K562 (cell line): ENCODE measurements around the gene MXRA7. TPM values are rescaled to one million over a fixed set of nuclear protein-coding genes. Genes with fewer than 3 reads are reported as not detected.
A peak's percentile ranks its signal among the peaks of the same experiment; 100 is the strongest.

Experiments
- ETV6 ChIP-seq, 3 experiments: fragments of 150-350 bp in 1 of 3; sonication (generic) in 1 of 3; formaldehyde crosslinking in 1 of 3; IDR thresholded peaks; 2 replicates each; pipeline versions ENCODE4 v1.6.1 to v1.8.0; 2014 to 2022; ENCODE audit warnings: borderline replicate concordance in 2 of 3, low read depth in 2 of 3, antibody characterized with exemption in 1 of 3, low read length in 1 of 3, mild to moderate bottlenecking in 1 of 3, missing genetic modification reagents in 1 of 3
- MCM3 ChIP-seq: fragments of 450-650 bp; IDR thresholded peaks from 2 replicates; pipeline ENCODE4 v1.6.1; 2016
- SAFB2 ChIP-seq: fragments of 200-400 bp; formaldehyde crosslinking; IDR thresholded peaks from 2 replicates; pipeline ENCODE4 v1.6.1; 2018; ENCODE audit warnings: borderline replicate concordance, low read length, low read depth, moderate library complexity; ENCODE audit not compliant: severe bottlenecking
- SMAD2 ChIP-seq: fragments of 150-350 bp; IDR thresholded peaks from 2 replicates; pipeline ENCODE4 v1.6.1; 2014; ENCODE audit warnings: low read depth, mild to moderate bottlenecking, low read length
- SMAD3 ChIP-seq: fragments of 450-650 bp; formaldehyde crosslinking; conservative IDR thresholded peaks from 2 replicates; pipeline ENCODE4 v1.4.0; 2020; ENCODE audit warnings: mild to moderate bottlenecking
- TCF3 ChIP-seq: sonication (generic); formaldehyde crosslinking; IDR thresholded peaks from 2 replicates; pipeline ENCODE4 v1.4.0; 2020; ENCODE audit warnings: mild to moderate bottlenecking, missing genetic modification reagents
- THRAP3 ChIP-seq: fragments of 450-650 bp; IDR thresholded peaks from 2 replicates; pipeline ENCODE4 v1.6.1; 2016; ENCODE audit warnings: mild to moderate bottlenecking, inconsistent platforms, borderline replicate concordance
- ZBTB43 ChIP-seq: sonication (generic); formaldehyde crosslinking; IDR thresholded peaks from 2 replicates; pipeline ENCODE4 v1.8.0; 2023; ENCODE audit warnings: mild to moderate bottlenecking, missing genetic modification reagents
- ZFP1 ChIP-seq: fragments of 450-650 bp; formaldehyde crosslinking; IDR thresholded peaks from 2 replicates; pipeline ENCODE4 v1.4.0; 2020; ENCODE audit warnings: mild to moderate bottlenecking, mixed read lengths
- ZKSCAN8 ChIP-seq: fragments of 200-800 bp; sonication (Bioruptor generic); IDR thresholded peaks from 2 replicates; pipeline ENCODE4 v1.6.1; 2016; ENCODE audit warnings: missing genetic modification characterization, missing compliant biosample characterization
- ZNF282 ChIP-seq: sonication (generic); formaldehyde crosslinking; IDR thresholded peaks from 2 replicates; pipeline ENCODE4 v1.8.1; 2023; ENCODE audit warnings: missing genetic modification reagents
- ZNF507 ChIP-seq: conservative IDR thresholded peaks from 2 replicates; pipeline ENCODE4 v1.6.1; 2017; ENCODE audit warnings: missing genetic modification characterization, missing compliant biosample characterization
- ZNF511 ChIP-seq: sonication (generic); formaldehyde crosslinking; IDR thresholded peaks from 2 replicates; pipeline ENCODE4 v1.8.0; 2022; ENCODE audit warnings: mild to moderate bottlenecking, missing genetic modification reagents
- ZNF583 ChIP-seq: fragments of 250-450 bp; sonication (Bioruptor Pico); IDR thresholded peaks from 2 replicates; pipeline ENCODE4 v1.4.0; 2020
- ZNF75A ChIP-seq: fragments of 450-650 bp; formaldehyde crosslinking; IDR thresholded peaks from 2 replicates; pipeline ENCODE4 v1.4.0; 2020; ENCODE audit warnings: mild to moderate bottlenecking
- polyA plus RNA-seq, 8 experiments: library from polyadenylated mRNA; depleted of rRNA in 4 of 8; stranded (reverse) in 5 of 8; unstranded in 3 of 8; fragments of >200 nt; fragmentation: Nextera tagmentation in 2 of 8; fragmentation: Illumina TruSeq in 1 of 8; extraction: Ambion mirVana in 2 of 8; extraction: Trizol in 1 of 8; gene quantifications; 2 replicates each; pipeline versions ENCODE4 v1.2.1 to v1.2.3, GENCODE V29; 2011 to 2014; ENCODE audit warnings: inconsistent platforms in 1 of 8, missing spikeins in 1 of 8
- total RNA-seq, 7 experiments: library from RNA; depleted of rRNA in 6 of 7; stranded (reverse); fragments of >200 nt in 6 of 7; fragmentation: Illumina TruSeq in 2 of 7; extraction: Trizol in 2 of 7; gene quantifications; 2 replicates each; pipeline versions ENCODE4 v1.2.1 to v1.2.3, GENCODE V29; 2011 to 2021; ENCODE audit warnings: low replicate concordance in 1 of 7
- TF ChIP-seq, protein P1 (sequence below), 2 experiments: fragments of 250-450 bp in 1 of 2; fragments of 450-650 bp in 1 of 2; sonication (Bioruptor Pico) in 1 of 2; IDR thresholded peaks; 2 replicates each; pipeline versions ENCODE4 v1.6.1 to v1.8.0; 2016 to 2021; ENCODE audit warnings: mild to moderate bottlenecking in 2 of 2, moderate library complexity in 2 of 2, missing compliant biosample characterization in 1 of 2, missing genetic modification characterization in 1 of 2
- TF ChIP-seq, protein P2 (sequence below): fragments of 450-650 bp; IDR thresholded peaks from 2 replicates; pipeline ENCODE4 v1.6.1; 2014; ENCODE audit warnings: low read depth, mild to moderate bottlenecking, moderate library complexity, borderline replicate concordance
- TF ChIP-seq, protein P3 (sequence below): fragments of 450-650 bp; IDR thresholded peaks from 2 replicates; pipeline ENCODE4 v1.6.1; 2018; ENCODE audit not compliant: partially characterized antibody

The MXRA7 gene
- total and polyA plus RNA-seq, 9 of the 15 experiments (the other 6 are each of a cell fraction or from before 2014, with no cell fraction given), result 2.6 to 38.4 (median 14.3) TPM

- no peak for TF ChIP-seq TCF3 (CRISPR knock-in tag)
- TF ChIP-seq ZNF75A (CRISPR knock-in tag), result no peak
- TF ChIP-seq ZNF511 (CRISPR knock-in tag), result no peak
- TF ChIP-seq THRAP3, result peak; percentile 51; the same call in 1 of the 2 replicates
- TF ChIP-seq SMAD2, result no peak
- no peak for TF ChIP-seq ZBTB43 (CRISPR knock-in tag)
- no peak for TF ChIP-seq ETV6 (IDR thresholded peaks at IDR 0.05; ENCODE audit: borderline replicate concordance in 1 of 2, low read depth in 2 of 2, low read length in 1 of 2)
- no peak for TF ChIP-seq ETV6 (CRISPR knock-in tag; IDR thresholded peaks at IDR 0.05; ENCODE audit: borderline replicate concordance)
- TF ChIP-seq ZFP1 (CRISPR knock-in tag), result no peak
- TF ChIP-seq, protein P1, sequence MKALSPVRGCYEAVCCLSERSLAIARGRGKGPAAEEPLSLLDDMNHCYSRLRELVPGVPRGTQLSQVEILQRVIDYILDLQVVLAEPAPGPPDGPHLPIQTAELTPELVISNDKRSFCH (CRISPR knock-in tag; IDR thresholded peaks at IDR 0.05), result no peak
- TF ChIP-seq, protein P1 (tag; IDR thresholded peaks at IDR 0.05), result no peak
- no peak for TF ChIP-seq ZNF507 (tag)
- no peak for TF ChIP-seq SMAD3
- TF ChIP-seq, protein P2, sequence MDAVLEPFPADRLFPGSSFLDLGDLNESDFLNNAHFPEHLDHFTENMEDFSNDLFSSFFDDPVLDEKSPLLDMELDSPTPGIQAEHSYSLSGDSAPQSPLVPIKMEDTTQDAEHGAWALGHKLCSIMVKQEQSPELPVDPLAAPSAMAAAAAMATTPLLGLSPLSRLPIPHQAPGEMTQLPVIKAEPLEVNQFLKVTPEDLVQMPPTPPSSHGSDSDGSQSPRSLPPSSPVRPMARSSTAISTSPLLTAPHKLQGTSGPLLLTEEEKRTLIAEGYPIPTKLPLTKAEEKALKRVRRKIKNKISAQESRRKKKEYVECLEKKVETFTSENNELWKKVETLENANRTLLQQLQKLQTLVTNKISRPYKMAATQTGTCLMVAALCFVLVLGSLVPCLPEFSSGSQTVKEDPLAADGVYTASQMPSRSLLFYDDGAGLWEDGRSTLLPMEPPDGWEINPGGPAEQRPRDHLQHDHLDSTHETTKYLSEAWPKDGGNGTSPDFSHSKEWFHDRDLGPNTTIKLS, result no peak
- TF ChIP-seq, protein P3, sequence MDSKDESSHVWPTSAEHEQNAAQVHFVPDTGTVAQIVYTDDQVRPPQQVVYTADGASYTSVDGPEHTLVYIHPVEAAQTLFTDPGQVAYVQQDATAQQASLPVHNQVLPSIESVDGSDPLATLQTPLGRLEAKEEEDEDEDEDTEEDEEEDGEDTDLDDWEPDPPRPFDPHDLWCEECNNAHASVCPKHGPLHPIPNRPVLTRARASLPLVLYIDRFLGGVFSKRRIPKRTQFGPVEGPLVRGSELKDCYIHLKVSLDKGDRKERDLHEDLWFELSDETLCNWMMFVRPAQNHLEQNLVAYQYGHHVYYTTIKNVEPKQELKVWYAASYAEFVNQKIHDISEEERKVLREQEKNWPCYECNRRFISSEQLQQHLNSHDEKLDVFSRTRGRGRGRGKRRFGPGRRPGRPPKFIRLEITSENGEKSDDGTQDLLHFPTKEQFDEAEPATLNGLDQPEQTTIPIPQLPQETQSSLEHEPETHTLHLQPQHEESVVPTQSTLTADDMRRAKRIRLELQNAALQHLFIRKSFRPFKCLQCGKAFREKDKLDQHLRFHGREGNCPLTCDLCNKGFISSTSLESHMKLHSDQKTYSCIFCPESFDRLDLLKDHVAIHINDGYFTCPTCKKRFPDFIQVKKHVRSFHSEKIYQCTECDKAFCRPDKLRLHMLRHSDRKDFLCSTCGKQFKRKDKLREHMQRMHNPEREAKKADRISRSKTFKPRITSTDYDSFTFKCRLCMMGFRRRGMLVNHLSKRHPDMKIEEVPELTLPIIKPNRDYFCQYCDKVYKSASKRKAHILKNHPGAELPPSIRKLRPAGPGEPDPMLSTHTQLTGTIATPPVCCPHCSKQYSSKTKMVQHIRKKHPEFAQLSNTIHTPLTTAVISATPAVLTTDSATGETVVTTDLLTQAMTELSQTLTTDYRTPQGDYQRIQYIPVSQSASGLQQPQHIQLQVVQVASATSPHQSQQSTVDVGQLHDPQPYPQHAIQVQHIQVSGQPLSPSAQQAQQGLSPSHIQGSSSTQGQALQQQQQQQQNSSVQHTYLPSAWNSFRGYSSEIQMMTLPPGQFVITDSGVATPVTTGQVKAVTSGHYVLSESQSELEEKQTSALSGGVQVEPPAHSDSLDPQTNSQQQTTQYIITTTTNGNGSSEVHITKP, result no peak
- TF ChIP-seq MCM3, result no peak
- TF ChIP-seq ZNF282, result no peak
- TF ChIP-seq SAFB2, result no peak
- TF ChIP-seq ZKSCAN8 (CRISPR knock-in tag), result no peak
- TF ChIP-seq ZNF583 (CRISPR knock-in tag), result no peak
Measured at GRCh38 chr17:76735586-76736348, 25.0 kb upstream of the MXRA7 start (continued).
